Thyroid gland (tissue), 4 donors: ENCODE measurements around the gene MGAT5. TPM values are rescaled to one million over a fixed set of nuclear protein-coding genes. Genes with fewer than 3 reads are reported as not detected.

Experiments
- DNase-seq, 2 donors: peaks; one replicate each; pipeline ENCODE4 v3.0.0-alpha.2; 2019
- H3K27ac ChIP-seq, 3 donors: fragments of 200-600 bp; sonication (generic); 1 replicate in 2 of 3; 2 replicates in 1 of 3; pipeline ENCODE4 v1.5.1; 2016 to 2019; ENCODE audit warnings: mild to moderate bottlenecking in 1 of 3, moderate library complexity in 1 of 3
- H3K27me3 ChIP-seq: fragments of 200-600 bp; sonication (generic); one replicate; pipeline ENCODE4 v1.5.1; 2019
- H3K36me3 ChIP-seq, 2 donors: fragments of 200-600 bp; sonication (generic); one replicate each; pipeline ENCODE4 v1.5.1; 2016 to 2019
- H3K4me1 ChIP-seq, 2 donors: fragments of 200-600 bp; sonication (generic); one replicate each; pipeline ENCODE4 v1.5.1; 2017 to 2019
- H3K4me3 ChIP-seq, 3 donors: fragments of 200-600 bp; sonication (generic); replicated peaks in 1 of 3; 1 replicate in 2 of 3; 2 replicates in 1 of 3; pipeline ENCODE4 v1.5.1; 2016; ENCODE audit warnings: mild to moderate bottlenecking in 1 of 3
- H3K9me3 ChIP-seq: fragments of 200-600 bp; sonication (generic); one replicate; pipeline ENCODE4 v1.5.1; 2017
- POLR2A ChIP-seq, 2 donors: fragments of 450-650 bp; IDR thresholded peaks; one replicate each; pipeline ENCODE4 v1.6.1; 2017; ENCODE audit warnings: antibody characterized with exemption in 2 of 2, mild to moderate bottlenecking in 2 of 2, moderate library complexity in 1 of 2
- WGBS, 2 donors: methylation state at CpG; one replicate each; pipeline ENCODE4 v1.1.5; 2017; 5-methylcytosine and 5-hydroxymethylcytosine counted together
- intact Hi-C: fragments of 100-400 bp; cut with DNase I; formaldehyde crosslinking; loops from one replicate; pipeline ENCODE4 v1.15.1; 2023
- total RNA-seq, 4 donors: library from RNA; depleted of rRNA; stranded (reverse); fragments of >200 nt; gene quantifications; one replicate each; pipeline ENCODE4 v1.2.3, GENCODE V29; 2016
- TF ChIP-seq, protein P1 (sequence below), 6 experiments: fragments of 200-600 bp in 3 of 6; fragments of 450-650 bp in 3 of 6; sonication (generic) in 3 of 6; IDR thresholded peaks; one replicate each; pipeline ENCODE4 v1.5.1; 2016 to 2019; ENCODE audit warnings: antibody characterized with exemption in 6 of 6, mild to moderate bottlenecking in 2 of 6, inconsistent platforms in 1 of 6, moderate library complexity in 1 of 6

Gene MGAT5
- total RNA-seq, 4 donors from 2014 or later, result 47.5 to 64.4 (median 50.4) TPM

DNA sequence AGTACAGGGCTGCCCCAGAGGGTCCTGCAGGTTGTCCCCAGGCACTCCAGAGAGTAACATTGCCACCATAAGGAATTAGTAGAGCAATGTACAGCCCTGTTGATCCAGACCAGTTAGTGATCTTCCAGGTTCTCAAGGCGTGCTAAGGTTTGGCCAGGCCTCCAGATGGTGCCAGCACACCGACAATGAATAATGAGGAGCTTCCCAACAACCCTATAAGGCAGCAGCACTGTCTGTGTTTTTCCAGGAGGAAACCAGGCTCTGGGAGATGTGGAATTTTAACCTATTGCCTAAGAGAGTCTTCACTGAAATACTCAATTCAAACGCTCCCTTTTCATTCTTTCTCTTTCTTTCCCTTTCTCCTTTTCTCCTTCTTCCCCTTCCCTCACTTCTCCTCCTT is 122.1 kb downstream of the MGAT5 start:
- Histone ChIP-seq H3K4me3 (no peak overlapping the region), H3K36me3 (no peaks in the 10 kb centered on the region), H3K9me3 (no peaks in the 10 kb centered on the region), H3K27me3 (no peaks in the 10 kb centered on the region), H3K27ac (no peak overlapping the region), H3K4me1 (peaks cover 5 to 9% of the 10 kb centered on the region in 2 donors)
- TF ChIP-seq POLR2A (IDR thresholded peaks at IDR 0.05), result no peak
- TF ChIP-seq, protein P1, sequence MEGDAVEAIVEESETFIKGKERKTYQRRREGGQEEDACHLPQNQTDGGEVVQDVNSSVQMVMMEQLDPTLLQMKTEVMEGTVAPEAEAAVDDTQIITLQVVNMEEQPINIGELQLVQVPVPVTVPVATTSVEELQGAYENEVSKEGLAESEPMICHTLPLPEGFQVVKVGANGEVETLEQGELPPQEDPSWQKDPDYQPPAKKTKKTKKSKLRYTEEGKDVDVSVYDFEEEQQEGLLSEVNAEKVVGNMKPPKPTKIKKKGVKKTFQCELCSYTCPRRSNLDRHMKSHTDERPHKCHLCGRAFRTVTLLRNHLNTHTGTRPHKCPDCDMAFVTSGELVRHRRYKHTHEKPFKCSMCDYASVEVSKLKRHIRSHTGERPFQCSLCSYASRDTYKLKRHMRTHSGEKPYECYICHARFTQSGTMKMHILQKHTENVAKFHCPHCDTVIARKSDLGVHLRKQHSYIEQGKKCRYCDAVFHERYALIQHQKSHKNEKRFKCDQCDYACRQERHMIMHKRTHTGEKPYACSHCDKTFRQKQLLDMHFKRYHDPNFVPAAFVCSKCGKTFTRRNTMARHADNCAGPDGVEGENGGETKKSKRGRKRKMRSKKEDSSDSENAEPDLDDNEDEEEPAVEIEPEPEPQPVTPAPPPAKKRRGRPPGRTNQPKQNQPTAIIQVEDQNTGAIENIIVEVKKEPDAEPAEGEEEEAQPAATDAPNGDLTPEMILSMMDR (IDR thresholded peaks at IDR 0.05), result no peak
- no peak for DNase-seq
- 85 to 88% methylated on average over 3 of the region's 3 CpGs for WGBS, 2 donors
- intact Hi-C loops, result no loop called here

DNA sequence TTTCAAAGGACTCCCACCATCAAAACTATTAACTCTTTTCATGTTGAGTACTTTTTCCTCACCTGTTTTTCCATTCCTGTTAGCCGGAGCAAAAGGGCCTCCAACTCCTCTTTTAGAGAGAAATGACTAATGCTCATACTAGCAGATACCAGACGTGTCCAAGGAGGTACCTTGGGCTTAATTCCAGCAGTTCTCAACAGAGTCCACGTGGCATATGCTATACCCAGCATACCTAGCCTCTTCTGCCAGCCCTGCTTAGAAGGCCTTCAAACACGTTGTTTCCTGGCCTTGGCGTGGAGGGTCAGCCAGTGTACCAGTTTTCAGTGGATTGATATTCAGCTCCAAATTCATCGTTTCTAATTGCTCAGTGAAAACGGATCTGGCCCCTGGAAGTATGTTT is 123.9 kb downstream of the MGAT5 start:
- intact Hi-C loops, result no loop called here
- no peak for DNase-seq
- Histone ChIP-seq H3K36me3 (no peaks in the 10 kb centered on the region), H3K4me3 (no peak overlapping the region), H3K27ac (no peak overlapping the region), H3K27me3 (no peaks in the 10 kb centered on the region), H3K4me1 (peaks cover 2 to 3% of the 10 kb centered on the region in 2 donors), H3K9me3 (no peaks in the 10 kb centered on the region)
- 84 to 85% methylated on average over 7 of the region's 7 CpGs for WGBS, 2 donors
- TF ChIP-seq, protein P1 (IDR thresholded peaks at IDR 0.05), result no peak
- TF ChIP-seq POLR2A (IDR thresholded peaks at IDR 0.05), result no peak

GRCh38 chr2:134379293-134379692 is 125.4 kb downstream of the MGAT5 start:
- TF ChIP-seq, protein P1 (IDR thresholded peaks at IDR 0.05), result no peak
- TF ChIP-seq POLR2A (IDR thresholded peaks at IDR 0.05), result no peak
- intact Hi-C loops, result no loop called here
- Histone ChIP-seq H3K4me1 (no peaks in the 10 kb centered on the region), H3K27ac (no peak overlapping the region), H3K27me3 (no peaks in the 10 kb centered on the region), H3K9me3 (no peaks in the 10 kb centered on the region), H3K36me3 (no peaks in the 10 kb centered on the region), H3K4me3 (no peak overlapping the region)
- 90 to 91% methylated on average over 6 of the region's 6 CpGs for WGBS, 2 donors
- DNase-seq, result no peak

DNA sequence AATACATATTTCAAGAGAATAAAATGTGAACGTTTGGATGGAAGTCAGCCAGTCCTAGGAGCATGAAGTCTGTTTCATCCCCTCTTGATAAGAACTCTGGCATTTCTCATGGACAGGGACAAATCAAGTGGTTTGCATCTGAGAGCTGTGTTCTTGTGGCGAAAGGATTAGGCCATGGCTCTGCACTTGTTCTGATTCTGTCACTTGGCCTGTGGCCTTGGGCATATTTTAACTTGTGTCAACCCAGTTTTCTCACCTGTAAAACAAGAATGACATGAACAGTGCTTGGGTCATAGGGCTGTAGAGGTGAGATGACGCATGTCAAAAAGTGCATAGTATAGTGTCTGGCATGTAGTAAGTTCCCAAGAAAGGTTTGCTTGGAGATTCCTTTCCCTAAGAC is 125.8 kb downstream of the MGAT5 start:
- Histone ChIP-seq H3K4me1 (no peaks in the 10 kb centered on the region), H3K9me3 (no peaks in the 10 kb centered on the region), H3K27ac (no peak overlapping the region), H3K27me3 (no peaks in the 10 kb centered on the region), H3K4me3 (no peak overlapping the region), H3K36me3 (no peaks in the 10 kb centered on the region)
- no peak for TF ChIP-seq POLR2A (IDR thresholded peaks at IDR 0.05)
- TF ChIP-seq, protein P1 (IDR thresholded peaks at IDR 0.05), result no peak
- intact Hi-C loops, result no loop called here
- no peak for DNase-seq
- WGBS, 2 donors, result 91 to 94% methylated on average over 3 of the region's 3 CpGs

- no peaks in the 10 kb centered on the region for H3K27me3 ChIP-seq
- H3K9me3 ChIP-seq, result no peaks in the 10 kb centered on the region
- 74 to 77% methylated on average over 1 of the region's 1 CpG for WGBS, 2 donors
- no peak for TF ChIP-seq POLR2A (IDR thresholded peaks at IDR 0.05)
- TF ChIP-seq, protein P1 (IDR thresholded peaks at IDR 0.05), result no peak
- intact Hi-C loops, result no loop called here
- H3K36me3 ChIP-seq, result no peaks in the 10 kb centered on the region
- H3K27ac ChIP-seq, result no peak overlapping the region
- DNase-seq, result no peak
- H3K4me3 ChIP-seq, result no peak overlapping the region
- no peaks in the 10 kb centered on the region for H3K4me1 ChIP-seq
Observed at GRCh38 chr2:134381141-134381540, 127.3 kb downstream of the MGAT5 start.
